Vagina (tissue), 2 donors: ENCODE results near the gene PHLDB3.

Experiments
- POLR2A ChIP-seq, 2 donors: fragments of 450-650 bp; IDR thresholded peaks; one replicate each; pipeline ENCODE4 v1.6.1; 2017; ENCODE audit warnings: antibody characterized with exemption in 2 of 2, mild to moderate bottlenecking in 2 of 2, moderate library complexity in 2 of 2
- POLR2AphosphoS5 ChIP-seq, 2 donors: sonication (generic); formaldehyde crosslinking; IDR thresholded peaks; one replicate each; pipeline ENCODE4 v1.9.0; 2017; ENCODE audit warnings: antibody characterized with exemption in 2 of 2, mild to moderate bottlenecking in 2 of 2, low read depth in 1 of 2; ENCODE audit not compliant: insufficient read depth in 1 of 2
- TF ChIP-seq, protein P1 (sequence below), 3 experiments: fragments of 450-650 bp in 2 of 3; fragments of 200-600 bp in 1 of 3; sonication (generic) in 1 of 3; IDR thresholded peaks; one replicate each; pipeline ENCODE4 v1.5.1; 2017 to 2019; ENCODE audit warnings: antibody characterized with exemption in 3 of 3, mild to moderate bottlenecking in 2 of 3, moderate library complexity in 2 of 3

DNA sequence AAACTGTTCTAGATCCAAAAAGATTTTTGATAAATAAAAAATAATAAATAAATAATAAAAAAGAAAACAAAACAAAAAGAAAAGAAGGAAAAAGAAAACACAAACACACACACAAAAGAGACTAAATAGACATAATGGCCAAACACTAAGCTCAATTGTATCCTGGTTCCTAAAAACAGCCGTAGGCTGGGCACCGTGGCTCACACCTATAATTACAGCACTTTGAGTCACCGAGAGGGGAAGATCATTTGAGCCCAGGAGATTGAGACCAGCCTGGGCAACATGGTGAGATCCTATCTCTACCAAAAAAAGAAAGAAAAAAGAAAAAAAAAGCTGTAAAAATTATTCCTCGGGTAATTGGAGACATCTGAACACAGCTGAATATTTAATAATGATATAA, 13.5 kb upstream of the PHLDB3 start:
- TF ChIP-seq, protein P1, sequence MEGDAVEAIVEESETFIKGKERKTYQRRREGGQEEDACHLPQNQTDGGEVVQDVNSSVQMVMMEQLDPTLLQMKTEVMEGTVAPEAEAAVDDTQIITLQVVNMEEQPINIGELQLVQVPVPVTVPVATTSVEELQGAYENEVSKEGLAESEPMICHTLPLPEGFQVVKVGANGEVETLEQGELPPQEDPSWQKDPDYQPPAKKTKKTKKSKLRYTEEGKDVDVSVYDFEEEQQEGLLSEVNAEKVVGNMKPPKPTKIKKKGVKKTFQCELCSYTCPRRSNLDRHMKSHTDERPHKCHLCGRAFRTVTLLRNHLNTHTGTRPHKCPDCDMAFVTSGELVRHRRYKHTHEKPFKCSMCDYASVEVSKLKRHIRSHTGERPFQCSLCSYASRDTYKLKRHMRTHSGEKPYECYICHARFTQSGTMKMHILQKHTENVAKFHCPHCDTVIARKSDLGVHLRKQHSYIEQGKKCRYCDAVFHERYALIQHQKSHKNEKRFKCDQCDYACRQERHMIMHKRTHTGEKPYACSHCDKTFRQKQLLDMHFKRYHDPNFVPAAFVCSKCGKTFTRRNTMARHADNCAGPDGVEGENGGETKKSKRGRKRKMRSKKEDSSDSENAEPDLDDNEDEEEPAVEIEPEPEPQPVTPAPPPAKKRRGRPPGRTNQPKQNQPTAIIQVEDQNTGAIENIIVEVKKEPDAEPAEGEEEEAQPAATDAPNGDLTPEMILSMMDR (IDR thresholded peaks at IDR 0.05): no peak
- no peak for TF ChIP-seq POLR2A (IDR thresholded peaks at IDR 0.05)
- TF ChIP-seq POLR2AphosphoS5 (IDR thresholded peaks at IDR 0.05; ENCODE audit: insufficient read depth in 1 of 2, low read depth in 1 of 2): no peak
